ENCODE results near the gene RDH8. TPM values are rescaled to one million over a fixed set of nuclear protein-coding genes. Genes with fewer than 3 reads are reported as not detected.

Gene RDH8
- total RNA-seq, 1 donor from 2014 or later, result not detected

DNA sequence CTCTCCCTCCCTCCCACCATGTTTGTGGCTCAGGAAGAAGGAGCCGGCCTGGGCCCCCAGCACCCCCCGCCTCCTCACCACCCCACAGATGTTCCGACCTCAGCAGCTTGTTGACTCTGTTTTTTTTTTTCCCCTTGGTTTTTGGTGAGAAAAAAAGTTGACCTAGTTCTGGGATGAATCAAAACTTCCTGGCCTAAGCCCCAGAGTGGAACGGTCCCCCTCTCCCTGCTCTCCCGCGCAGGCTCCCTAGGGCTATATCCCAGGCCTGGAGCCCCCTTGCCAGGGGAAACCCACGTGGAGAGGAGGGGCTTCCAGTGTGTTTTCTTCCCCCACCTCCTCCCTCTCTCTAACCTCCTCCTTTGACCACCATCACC, 7.0 kb upstream of the RDH8 start:
- Histone ChIP-seq H3K36me3 (ENCODE audit: insufficient read depth, low read length) (no peaks in the 10 kb centered on the region), H3K9me3 (ENCODE audit: insufficient read depth, low read depth, low read length) (no peaks in the 10 kb centered on the region), H3K4me3 (ENCODE audit: insufficient read depth, low read depth, low read length) (no peak overlapping the region), H3K4me1 (ENCODE audit: insufficient read depth, low read length) (peaks cover 26% of the 10 kb centered on the region), H2AFZ (ENCODE audit: low read depth, low read length) (no peak overlapping the region), H3K4me2 (ENCODE audit: low read length) (no peak overlapping the region), H4K20me1 (ENCODE audit: insufficient read depth, low read length) (peaks cover 5% of the 10 kb centered on the region), H3K27me3 (ENCODE audit: insufficient read depth, low read length) (peaks cover 8% of the 10 kb centered on the region), H3K27ac (ENCODE audit: low read depth, low read length) (peak overlapping the region; percentile 24), H3K9ac (ENCODE audit: low read length) (peak overlapping the region; percentile 40), H3K79me2 (ENCODE audit: insufficient read depth, low read length) (no peaks in the 10 kb centered on the region)
- Mint-ChIP-seq H3K27me3 (ENCODE audit: low read depth, unreplicated experiment) (peaks cover 13% of the 10 kb centered on the region), H3K4me3 (ENCODE audit: unreplicated experiment) (peak overlapping the region; percentile 34), H3K27ac (ENCODE audit: unreplicated experiment) (peak overlapping the region; percentile 66), H3K4me1 (ENCODE audit: low read depth, unreplicated experiment) (peaks cover 21% of the 10 kb centered on the region), H3K36me3 (ENCODE audit: low read depth, unreplicated experiment) (peaks cover 10% of the 10 kb centered on the region), H3K9me3 (ENCODE audit: unreplicated experiment) (peaks cover 2% of the 10 kb centered on the region)
- TF ChIP-seq EZH2 (IDR thresholded peaks at IDR 0.05; ENCODE audit: insufficient read depth, low read length), result no peak
- no peak for TF ChIP-seq CTCF (IDR thresholded peaks at IDR 0.05; ENCODE audit: insufficient read depth, low read depth, low read length)
- DNase-seq (ENCODE audit: low read depth) (peak; percentile 41), FAIRE-seq (no peak)

GRCh38 chr19:10006752-10007323, 6.4 kb upstream of the RDH8 start:
- H3K4me1 Mint-ChIP-seq (ENCODE audit: low read depth, unreplicated experiment), result peaks cover 21% of the 10 kb centered on the region
- no peaks in the 10 kb centered on the region for H3K36me3 ChIP-seq (ENCODE audit: insufficient read depth, low read length)
- FAIRE-seq (no peak), DNase-seq (ENCODE audit: low read depth) (no peak)
- H3K9me3 ChIP-seq (ENCODE audit: insufficient read depth, low read depth, low read length), result no peaks in the 10 kb centered on the region
- H4K20me1 ChIP-seq (ENCODE audit: insufficient read depth, low read length), result peaks cover 5% of the 10 kb centered on the region
- H3K27ac Mint-ChIP-seq (ENCODE audit: unreplicated experiment), result peak overlapping the region; percentile 66
- peak overlapping the region; percentile 40 for H3K9ac ChIP-seq (ENCODE audit: low read length)
- no peaks in the 10 kb centered on the region for H3K79me2 ChIP-seq (ENCODE audit: insufficient read depth, low read length)
- peaks cover 13% of the 10 kb centered on the region for H3K27me3 ChIP-seq (ENCODE audit: insufficient read depth, low read length)
- H3K4me1 ChIP-seq (ENCODE audit: insufficient read depth, low read length), result peaks cover 26% of the 10 kb centered on the region
- peaks cover 18% of the 10 kb centered on the region for H3K27me3 Mint-ChIP-seq (ENCODE audit: low read depth, unreplicated experiment)
- H3K36me3 Mint-ChIP-seq (ENCODE audit: low read depth, unreplicated experiment), result peaks cover 10% of the 10 kb centered on the region
- peaks cover 2% of the 10 kb centered on the region for H3K9me3 Mint-ChIP-seq (ENCODE audit: unreplicated experiment)
- H3K4me3 ChIP-seq (ENCODE audit: insufficient read depth, low read depth, low read length), result no peak overlapping the region
- TF ChIP-seq EZH2 (IDR thresholded peaks at IDR 0.05; ENCODE audit: insufficient read depth, low read length) (no peak), CTCF (IDR thresholded peaks at IDR 0.05; ENCODE audit: insufficient read depth, low read depth, low read length) (no peak)
- no peak overlapping the region for H3K4me2 ChIP-seq (ENCODE audit: low read length)
- peak overlapping the region; percentile 89 for H3K27ac ChIP-seq (ENCODE audit: low read depth, low read length)
- peak overlapping the region; percentile 34 for H3K4me3 Mint-ChIP-seq (ENCODE audit: unreplicated experiment)
- no peak overlapping the region for H2AFZ ChIP-seq (ENCODE audit: low read depth, low read length)
